Nephron (organoid): ENCODE results near the gene PCK2.

ENCODE experiments used
- H3K27ac Mint-ChIP-seq, 3 experiments: 2 replicates each; pipeline ENCODE4 v1.8.0; 2020; ENCODE audit warnings: mixed read lengths in 3 of 3, mild to moderate bottlenecking in 2 of 3, moderate library complexity in 1 of 3
- H3K27me3 Mint-ChIP-seq: 2 replicates; pipeline ENCODE4 v1.8.0; 2021; ENCODE audit warnings: low read depth, mild to moderate bottlenecking, moderate library complexity, mixed read lengths
- H3K36me3 Mint-ChIP-seq: 2 replicates; pipeline ENCODE4 v1.8.0; 2020; ENCODE audit warnings: low read depth, mixed read lengths
- H3K4me1 Mint-ChIP-seq: 2 replicates; pipeline ENCODE4 v1.8.0; 2020; ENCODE audit warnings: mixed read lengths
- H3K4me3 Mint-ChIP-seq, 3 experiments: 2 replicates each; pipeline ENCODE4 v1.8.0; 2020; ENCODE audit warnings: mild to moderate bottlenecking in 3 of 3, mixed read lengths in 3 of 3, moderate library complexity in 2 of 3
- H3K9me3 Mint-ChIP-seq: 2 replicates; pipeline ENCODE4 v1.8.0; 2020; ENCODE audit warnings: mixed read lengths
- TF ChIP-seq, protein P1 (sequence below), 3 experiments: fragments of 200-600 bp; sonication (generic); IDR thresholded peaks; one replicate each; pipeline ENCODE4 v1.5.0; 2021; ENCODE audit warnings: antibody characterized with exemption in 3 of 3; ENCODE audit not compliant: unreplicated experiment in 3 of 3

Gene PCK2

DNA sequence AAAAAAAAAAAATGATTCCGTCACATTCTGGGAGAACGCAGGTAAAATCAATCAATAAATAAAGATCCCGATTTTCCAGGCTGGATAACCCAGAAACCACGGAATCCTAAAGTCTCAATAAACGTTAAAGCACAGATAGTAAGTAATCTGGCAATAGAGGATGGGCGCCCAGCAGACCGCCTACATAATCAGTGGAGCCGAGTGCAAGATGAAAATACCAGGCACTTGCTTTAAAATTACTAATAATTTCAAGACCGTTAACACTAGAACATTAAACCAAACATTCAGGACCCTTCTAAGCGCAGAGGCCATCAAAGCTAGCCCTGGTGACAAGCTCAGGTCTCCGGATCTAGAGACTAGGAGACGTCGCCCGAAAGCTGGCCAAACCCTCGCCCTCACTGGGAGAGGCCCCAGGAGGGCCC lies 19.3 kb downstream of the PCK2 start:
- Mint-ChIP-seq H3K27me3 (no peaks in the 10 kb centered on the region), H3K4me1 (peaks cover 25% of the 10 kb centered on the region), H3K27ac (peak overlapping the region; percentile 100), H3K36me3 (peaks cover 21% of the 10 kb centered on the region), H3K4me3 (peak overlapping the region; percentile 96 to 99 (median 99)), H3K9me3 (no peaks in the 10 kb centered on the region)
- TF ChIP-seq, protein P1, sequence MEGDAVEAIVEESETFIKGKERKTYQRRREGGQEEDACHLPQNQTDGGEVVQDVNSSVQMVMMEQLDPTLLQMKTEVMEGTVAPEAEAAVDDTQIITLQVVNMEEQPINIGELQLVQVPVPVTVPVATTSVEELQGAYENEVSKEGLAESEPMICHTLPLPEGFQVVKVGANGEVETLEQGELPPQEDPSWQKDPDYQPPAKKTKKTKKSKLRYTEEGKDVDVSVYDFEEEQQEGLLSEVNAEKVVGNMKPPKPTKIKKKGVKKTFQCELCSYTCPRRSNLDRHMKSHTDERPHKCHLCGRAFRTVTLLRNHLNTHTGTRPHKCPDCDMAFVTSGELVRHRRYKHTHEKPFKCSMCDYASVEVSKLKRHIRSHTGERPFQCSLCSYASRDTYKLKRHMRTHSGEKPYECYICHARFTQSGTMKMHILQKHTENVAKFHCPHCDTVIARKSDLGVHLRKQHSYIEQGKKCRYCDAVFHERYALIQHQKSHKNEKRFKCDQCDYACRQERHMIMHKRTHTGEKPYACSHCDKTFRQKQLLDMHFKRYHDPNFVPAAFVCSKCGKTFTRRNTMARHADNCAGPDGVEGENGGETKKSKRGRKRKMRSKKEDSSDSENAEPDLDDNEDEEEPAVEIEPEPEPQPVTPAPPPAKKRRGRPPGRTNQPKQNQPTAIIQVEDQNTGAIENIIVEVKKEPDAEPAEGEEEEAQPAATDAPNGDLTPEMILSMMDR (IDR thresholded peaks at IDR 0.05; ENCODE audit: unreplicated experiment in 3 of 3): no peak

DNA sequence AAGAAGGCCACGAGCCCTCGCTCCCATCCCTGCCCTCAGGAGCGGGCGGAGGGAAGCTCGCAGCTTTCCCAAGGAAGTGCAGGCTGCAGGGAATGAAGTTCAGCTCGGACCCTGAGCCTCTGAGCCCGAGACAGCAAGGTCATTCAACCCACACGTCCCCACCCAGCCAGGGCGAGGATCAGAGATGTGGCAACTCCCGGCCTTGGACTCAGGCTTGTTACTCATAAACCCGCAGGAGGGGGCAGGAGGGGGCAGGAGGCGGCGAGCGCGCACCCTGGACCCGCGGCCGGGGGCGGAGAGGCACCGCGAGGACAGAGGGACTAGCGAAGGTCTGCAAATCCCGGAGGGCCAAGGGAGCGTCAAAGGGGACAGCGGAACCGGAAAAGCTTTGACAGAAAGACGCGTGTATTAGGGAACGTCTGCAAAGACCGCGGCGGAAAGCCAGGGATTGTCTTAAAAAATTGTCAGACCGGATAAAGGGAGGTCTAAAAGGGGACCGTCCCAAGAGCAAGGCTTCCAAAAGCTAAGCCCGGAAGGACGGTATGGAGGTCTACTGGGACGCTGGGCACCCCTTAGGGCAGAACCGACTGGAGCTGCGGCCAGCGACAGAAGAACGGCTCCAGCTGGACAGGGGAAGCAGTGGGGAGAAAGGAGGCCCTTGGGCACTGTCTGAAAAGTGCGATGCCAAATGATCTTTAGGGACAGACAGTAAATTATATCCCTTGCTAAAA lies 19.9 kb downstream of the PCK2 start:
- H3K9me3 Mint-ChIP-seq: no peaks in the 10 kb centered on the region
- H3K4me1 Mint-ChIP-seq: peaks cover 20% of the 10 kb centered on the region
- H3K36me3 Mint-ChIP-seq: peaks cover 27% of the 10 kb centered on the region
- H3K4me3 Mint-ChIP-seq: peak overlapping the region; percentile 96 to 99 (median 99)
- H3K27me3 Mint-ChIP-seq: no peaks in the 10 kb centered on the region
- peak overlapping the region; percentile 100 for H3K27ac Mint-ChIP-seq
- TF ChIP-seq, protein P1 (IDR thresholded peaks at IDR 0.05; ENCODE audit: unreplicated experiment in 3 of 3): no peak

DNA sequence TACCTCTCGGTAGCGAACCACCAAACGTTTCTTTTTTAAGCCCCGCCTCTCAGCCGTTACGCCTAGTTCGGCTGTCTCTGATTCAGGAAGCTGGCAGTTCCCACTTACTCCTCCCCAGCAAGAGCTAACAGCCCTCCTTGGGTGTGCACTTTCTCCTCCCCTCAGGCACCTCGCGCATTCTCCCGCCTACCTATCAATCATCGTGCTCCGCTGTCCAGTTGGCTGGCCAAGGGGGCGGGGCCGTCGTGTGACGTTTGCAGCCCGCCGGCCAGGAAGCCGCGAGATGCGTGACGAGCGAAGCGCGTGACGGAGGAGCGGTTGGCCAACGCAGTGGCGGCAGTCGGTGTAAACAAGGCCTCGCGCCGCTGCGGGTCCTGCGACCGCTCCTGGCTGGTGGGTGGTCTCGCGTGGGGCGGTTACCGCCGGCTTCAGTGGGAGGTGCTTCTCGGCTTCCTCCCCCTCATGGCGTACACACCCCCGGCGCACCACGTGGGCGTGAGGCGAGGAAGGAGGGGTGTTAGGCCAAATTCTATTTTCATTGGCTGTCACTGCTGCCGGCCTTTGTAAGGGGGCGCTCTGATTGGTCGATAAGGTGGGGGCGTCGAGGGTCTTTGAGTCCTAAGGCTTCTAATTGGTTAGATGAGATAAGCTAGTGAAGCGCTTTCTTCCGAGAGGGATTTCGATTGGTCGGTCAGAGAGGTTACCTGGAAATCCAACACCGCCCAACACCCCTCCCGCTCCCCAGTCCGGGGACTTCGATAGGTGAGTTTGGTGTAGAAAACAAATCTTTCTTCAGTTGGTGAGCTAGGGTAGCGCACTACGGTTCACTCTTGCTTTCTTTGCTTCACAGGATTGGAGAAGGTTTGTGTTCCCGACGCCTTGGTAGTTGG lies 20.7 kb downstream of the PCK2 start, which contains the start of the genes DCAF11 and NRL:
TSS of gene DCAF11 (plus strand) at position 246 of the 890 bp plus-strand sequence. CDS start 818 bp downstream, outside the sequence.
TSS of gene NRL (minus strand) at position 418 of the 890 bp plus-strand sequence. CDS start 32,101 bp downstream, outside the sequence.
- TF ChIP-seq, protein P1 (IDR thresholded peaks at IDR 0.05; ENCODE audit: unreplicated experiment in 3 of 3): no peak
- peak within 1 kb of the TSS; percentile 100 for H3K27ac Mint-ChIP-seq
- peak within 1 kb of the TSS; percentile 96 to 99 (median 99) for H3K4me3 Mint-ChIP-seq
- H3K4me1 Mint-ChIP-seq: peaks cover 20% of the 10 kb centered on the region
- H3K9me3 Mint-ChIP-seq: no peaks in the 10 kb centered on the region
- peaks cover 35% of the 10 kb centered on the region for H3K36me3 Mint-ChIP-seq
- no peaks in the 10 kb centered on the region for H3K27me3 Mint-ChIP-seq

DNA sequence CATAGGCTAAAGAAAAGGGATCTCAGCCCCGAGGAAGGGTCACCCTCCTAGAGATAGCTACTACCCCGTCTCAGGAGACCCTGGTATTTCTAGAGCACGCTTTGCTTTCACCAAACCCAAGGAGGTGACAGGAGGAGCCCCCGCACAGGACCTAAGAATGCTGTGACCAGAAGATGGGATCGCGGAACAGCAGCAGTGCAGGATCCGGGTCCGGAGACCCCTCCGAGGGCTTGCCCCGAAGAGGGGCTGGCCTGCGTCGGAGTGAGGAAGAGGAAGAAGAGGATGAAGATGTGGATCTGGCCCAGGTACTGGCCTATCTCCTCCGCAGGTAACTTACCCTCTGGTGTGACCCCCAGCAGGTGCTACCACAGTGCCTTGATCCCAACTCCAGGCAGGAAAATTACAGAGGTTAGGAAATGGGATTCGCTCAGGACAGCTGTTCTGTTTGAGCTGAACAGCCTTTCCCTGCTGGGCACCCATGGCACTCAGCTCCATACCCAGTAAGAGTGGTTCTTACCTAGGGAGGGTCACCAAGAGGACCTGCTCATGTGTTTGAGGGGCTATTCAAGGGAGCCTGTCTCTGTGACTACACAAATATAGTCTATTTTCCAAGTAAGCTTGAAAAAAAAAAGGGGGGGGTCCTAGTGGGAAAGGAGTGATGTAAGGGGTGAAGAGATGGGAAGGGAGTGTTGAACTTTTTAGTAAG lies 21.5 kb downstream of the PCK2 start:
- TF ChIP-seq, protein P1 (IDR thresholded peaks at IDR 0.05; ENCODE audit: unreplicated experiment in 3 of 3): no peak
- Mint-ChIP-seq H3K27ac (peak overlapping the region; percentile 100), H3K4me1 (peaks cover 20% of the 10 kb centered on the region), H3K27me3 (no peaks in the 10 kb centered on the region), H3K4me3 (peak overlapping the region; percentile 96 to 99 (median 99)), H3K9me3 (no peaks in the 10 kb centered on the region), H3K36me3 (peaks cover 36% of the 10 kb centered on the region)

DNA sequence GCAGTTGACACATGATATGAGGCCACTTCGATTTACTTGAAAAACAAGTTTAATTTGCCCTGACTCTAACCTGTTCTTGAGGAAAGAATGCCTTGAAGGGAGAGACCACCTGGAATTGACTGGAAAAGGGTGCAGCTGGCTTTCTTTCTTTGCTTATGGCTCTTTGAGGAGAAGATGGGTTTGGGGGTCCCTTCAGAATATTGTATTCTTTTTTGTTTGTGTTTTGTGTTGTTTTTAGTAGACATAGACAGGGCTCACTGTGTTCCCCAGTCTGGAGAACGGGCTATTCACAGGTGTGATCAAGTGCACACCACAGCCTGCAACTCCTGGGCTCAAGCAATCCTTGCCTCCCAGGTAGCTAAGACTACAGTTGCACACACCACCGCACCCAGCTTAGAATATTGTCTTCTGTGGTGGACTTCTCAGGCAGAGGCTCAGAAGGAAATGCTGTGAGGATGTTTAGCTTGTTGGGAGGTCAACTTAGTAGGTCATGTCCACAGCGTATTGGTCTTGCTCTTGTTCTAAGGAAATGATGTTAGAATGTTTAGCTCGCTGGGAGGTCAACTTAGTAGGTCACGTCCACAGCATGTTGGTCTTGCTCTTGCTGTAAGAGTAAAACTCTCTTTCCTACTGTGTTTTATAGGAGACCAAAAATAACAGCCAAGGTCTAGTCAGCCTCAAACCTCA lies 22.2 kb downstream of the PCK2 start:
- Mint-ChIP-seq H3K36me3 (peaks cover 42% of the 10 kb centered on the region), H3K27me3 (no peaks in the 10 kb centered on the region), H3K4me1 (peaks cover 20% of the 10 kb centered on the region), H3K4me3 (peak overlapping the region; percentile 96 to 99 (median 99)), H3K27ac (peak overlapping the region; percentile 100), H3K9me3 (no peaks in the 10 kb centered on the region)
- TF ChIP-seq, protein P1 (IDR thresholded peaks at IDR 0.05; ENCODE audit: unreplicated experiment in 3 of 3): no peak
